Measurements from ENCODE around the gene LMO7.

Gene LMO7

GRCh38 chr13:75860935-75861334, 224.8 kb downstream of the LMO7 start:
- no peak for DNase-seq

- DNase-seq: no peak
Measured at GRCh38 chr13:75861786-75862185, 225.7 kb downstream of the LMO7 start.

- DNase-seq: no peak
Measured at GRCh38 chr13:75864718-75865117, 228.6 kb downstream of the LMO7 start.

GRCh38 chr13:75867379-75868117, 231.4 kb downstream of the LMO7 start:
- DNase-seq: no peak

- DNase-seq: no peak
Measured at GRCh38 chr13:75869981-75870380, 233.9 kb downstream of the LMO7 start.

GRCh38 chr13:75870397-75870903, 234.3 kb downstream of the LMO7 start:
- peak; percentile 49 for DNase-seq

GRCh38 chr13:75871059-75871458, 234.9 kb downstream of the LMO7 start:
- no peak for DNase-seq

- DNase-seq: peak; percentile 71
Measured at GRCh38 chr13:75872980-75873379, 236.8 kb downstream of the LMO7 start.

GRCh38 chr13:75873494-75873893, 237.4 kb downstream of the LMO7 start:
- peak; percentile 87 for DNase-seq

- peak; percentile 2 for DNase-seq
Measured at GRCh38 chr13:75875450-75875849, 239.3 kb downstream of the LMO7 start.

GRCh38 chr13:75876142-75877050, 240.3 kb downstream of the LMO7 start:
- peak; percentile 72 for DNase-seq

- DNase-seq: no peak
Measured at GRCh38 chr13:75877071-75877470, 240.9 kb downstream of the LMO7 start.

GRCh38 chr13:75879656-75880055, 243.5 kb downstream of the LMO7 start:
- no peak for DNase-seq

GRCh38 chr13:75881109-75881775, 245.1 kb downstream of the LMO7 start:
- no peak for DNase-seq

- DNase-seq: no peak
Measured at GRCh38 chr13:75882261-75882660, 246.1 kb downstream of the LMO7 start.

- DNase-seq: no peak
Measured at GRCh38 chr13:75889427-75889826, 253.3 kb downstream of the LMO7 start.

GRCh38 chr13:75895168-75895567, 259.0 kb downstream of the LMO7 start:
- no peak for DNase-seq

GRCh38 chr13:75896271-75896670, 260.1 kb downstream of the LMO7 start:
- no peak for DNase-seq

- DNase-seq: no peak
Measured at GRCh38 chr13:75897386-75897785, 261.3 kb downstream of the LMO7 start.

- DNase-seq: no peak
Measured at GRCh38 chr13:75901501-75901900, 265.4 kb downstream of the LMO7 start.

GRCh38 chr13:75902166-75903104, 266.3 kb downstream of the LMO7 start:
- no peak for DNase-seq

- DNase-seq: no peak
Measured at GRCh38 chr13:75904012-75904411, 267.9 kb downstream of the LMO7 start.

Measured in suppressor macrophage treated with lipopolysaccharide for 4 hours (primary cell).